ENCODE data around the gene PLA2G4A.

PLA2G4A gene

GRCh38 chr1:186884251-186884650, 55.5 kb downstream of the PLA2G4A start:
- DNase-seq (ENCODE audit: extremely low read depth, low read depth): no peak
- no peak for TF ChIP-seq CTCF (IDR thresholded peaks at IDR 0.05; ENCODE audit: low read depth, low read length)

GRCh38 chr1:186887203-186887602, 58.5 kb downstream of the PLA2G4A start:
- DNase-seq (ENCODE audit: extremely low read depth, low read depth): no peak
- no peak for TF ChIP-seq CTCF (IDR thresholded peaks at IDR 0.05; ENCODE audit: low read depth, low read length)

- no peak for DNase-seq (ENCODE audit: extremely low read depth, low read depth)
- no peak for TF ChIP-seq CTCF (IDR thresholded peaks at IDR 0.05; ENCODE audit: low read depth, low read length)
These were observed 59.6 kb downstream of the PLA2G4A start for GRCh38 chr1:186888367-186888766.

GRCh38 chr1:186892936-186893335, 64.2 kb downstream of the PLA2G4A start:
- TF ChIP-seq CTCF (IDR thresholded peaks at IDR 0.05; ENCODE audit: low read depth, low read length): no peak

GRCh38 chr1:186894415-186894814, 65.7 kb downstream of the PLA2G4A start:
- DNase-seq (ENCODE audit: extremely low read depth, low read depth): no peak
- TF ChIP-seq CTCF (IDR thresholded peaks at IDR 0.05; ENCODE audit: low read depth, low read length): no peak

More at GRCh38 chr1:186892936-186893335, 64.2 kb downstream of the PLA2G4A start:
- DNase-seq (ENCODE audit: extremely low read depth, low read depth): no peak

GRCh38 chr1:186896211-186896610, 67.5 kb downstream of the PLA2G4A start:
- no peak for DNase-seq (ENCODE audit: extremely low read depth, low read depth)
- TF ChIP-seq CTCF (IDR thresholded peaks at IDR 0.05; ENCODE audit: low read depth, low read length): no peak

- no peak for DNase-seq (ENCODE audit: extremely low read depth, low read depth)
- TF ChIP-seq CTCF (IDR thresholded peaks at IDR 0.05; ENCODE audit: low read depth, low read length): no peak
These were observed 68.3 kb downstream of the PLA2G4A start for GRCh38 chr1:186897008-186897407.
